Measurements from ENCODE around the gene PAM. TPM values are rescaled to one million over a fixed set of nuclear protein-coding genes. Genes with fewer than 3 reads are reported as not detected.
"Not testable (repeated sequence)": the region's sequence is repeated elsewhere in the genome, so short reads cannot be mapped to it uniquely, and the experiment has no call there.

Gene PAM
- total and polyA plus RNA-seq, 2 donors from 2014 or later, result 158 to 293 TPM

GRCh38 chr5:103066326-103066725 lies 311.2 kb downstream of the PAM start:
- DNase-seq, result no peak
- H3K36me3 ChIP-seq (ENCODE audit: control insufficient read depth in 2 of 3, insufficient read depth in 3 of 3, low read length in 3 of 3), result no peaks in the 10 kb centered on the region
- FAIRE-seq, result no peak
- no peaks in the 10 kb centered on the region for H3K4me1 ChIP-seq (ENCODE audit: control insufficient read depth in 2 of 3, insufficient read depth in 2 of 3, low read depth in 1 of 3, low read length in 3 of 3)
- TF ChIP-seq CTCF (IDR thresholded peaks at IDR 0.05; ENCODE audit: borderline replicate concordance, extremely low read depth, insufficient read depth), result no peak
- no peak overlapping the region for H3K9ac ChIP-seq (ENCODE audit: low read length in 3 of 3)
- no peaks in the 10 kb centered on the region for H3K9me3 ChIP-seq (ENCODE audit: control insufficient read depth in 2 of 3, insufficient read depth in 1 of 3, low read length in 3 of 3)
- intact Hi-C loops (cut with DNase I), result no loop called here
- no peak overlapping the region for H3K4me3 ChIP-seq (ENCODE audit: low read length in 3 of 3)
- no peaks in the 10 kb centered on the region for H3K27me3 ChIP-seq (ENCODE audit: control insufficient read depth, insufficient read depth, low read length)
- no peak overlapping the region for H3K27ac ChIP-seq (ENCODE audit: low read depth in 2 of 2, low read length in 2 of 2)

GRCh38 chr5:103073500-103073899 lies 318.4 kb downstream of the PAM start:
- FAIRE-seq; H3K4me1 ChIP-seq (ENCODE audit: control insufficient read depth in 2 of 3, insufficient read depth in 2 of 3, low read depth in 1 of 3, low read length in 3 of 3); intact Hi-C loops (cut with DNase I); H3K36me3 ChIP-seq (ENCODE audit: control insufficient read depth in 2 of 3, insufficient read depth in 3 of 3, low read length in 3 of 3); H3K27me3 ChIP-seq (ENCODE audit: control insufficient read depth, insufficient read depth, low read length); DNase-seq; H3K27ac ChIP-seq (ENCODE audit: low read depth in 2 of 2, low read length in 2 of 2); H3K4me3 ChIP-seq (ENCODE audit: low read length in 3 of 3); H3K9ac ChIP-seq (ENCODE audit: low read length in 3 of 3): not testable (repeated sequence)
- H3K9me3 ChIP-seq (ENCODE audit: control insufficient read depth in 2 of 3, insufficient read depth in 1 of 3, low read length in 3 of 3), result peaks cover 0 to 34% (median 5%) of the 10 kb centered on the region in 3 donors

GRCh38 chr5:103075442-103075841 lies 320.3 kb downstream of the PAM start:
- no peak overlapping the region for H3K27ac ChIP-seq (ENCODE audit: low read depth in 2 of 2, low read length in 2 of 2)
- no peaks in the 10 kb centered on the region for H3K4me1 ChIP-seq (ENCODE audit: control insufficient read depth in 2 of 3, insufficient read depth in 2 of 3, low read depth in 1 of 3, low read length in 3 of 3)
- no peaks in the 10 kb centered on the region for H3K36me3 ChIP-seq (ENCODE audit: control insufficient read depth in 2 of 3, insufficient read depth in 3 of 3, low read length in 3 of 3)
- no peak overlapping the region for H3K9ac ChIP-seq (ENCODE audit: low read length in 3 of 3)
- FAIRE-seq (no peak), DNase-seq (no peak)
- intact Hi-C loops (cut with DNase I), result no loop called here
- TF ChIP-seq CTCF (IDR thresholded peaks at IDR 0.05; ENCODE audit: borderline replicate concordance, extremely low read depth, insufficient read depth), result no peak
- peaks cover 0 to 52% (median 8%) of the 10 kb centered on the region in 3 donors for H3K9me3 ChIP-seq (ENCODE audit: control insufficient read depth in 2 of 3, insufficient read depth in 1 of 3, low read length in 3 of 3)
- no peaks in the 10 kb centered on the region for H3K27me3 ChIP-seq (ENCODE audit: control insufficient read depth, insufficient read depth, low read length)
- H3K4me3 ChIP-seq (ENCODE audit: low read length in 3 of 3), result no peak overlapping the region

Data from kidney (tissue), 14 donors.